GM12874 (cell line): ENCODE data around the gene GPR183.
A peak's percentile ranks its signal among the peaks of the same experiment; 100 is the strongest.

Source experiments
- TF ChIP-seq, protein P1 (sequence below): IDR thresholded peaks from 2 replicates; pipeline ENCODE4 v1.5.1; 2011; ENCODE audit warnings: low read depth, mild to moderate bottlenecking, control low read depth, low read length, moderate library complexity; ENCODE audit not compliant: insufficient read depth

GPR183 gene

DNA sequence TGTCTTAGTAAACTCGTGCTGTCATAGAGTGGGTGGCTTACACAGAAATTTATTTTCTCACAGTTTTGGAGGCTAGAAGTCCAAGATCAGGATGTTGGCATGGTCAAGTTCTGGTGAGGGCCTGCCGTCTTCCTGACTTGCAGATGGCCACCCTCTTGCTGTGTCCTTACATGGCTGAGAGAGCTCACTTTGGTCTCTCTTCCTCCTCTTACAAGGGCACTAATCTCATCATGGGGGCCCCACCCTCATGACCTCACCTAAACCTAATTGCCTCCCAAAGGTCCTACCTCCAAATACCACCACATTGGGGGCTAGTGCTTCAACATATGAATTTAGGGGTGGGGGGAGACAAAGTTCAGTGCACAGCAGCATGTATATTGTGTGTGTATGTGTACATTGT is 34.7 kb downstream of the GPR183 start:
- TF ChIP-seq, protein P1, sequence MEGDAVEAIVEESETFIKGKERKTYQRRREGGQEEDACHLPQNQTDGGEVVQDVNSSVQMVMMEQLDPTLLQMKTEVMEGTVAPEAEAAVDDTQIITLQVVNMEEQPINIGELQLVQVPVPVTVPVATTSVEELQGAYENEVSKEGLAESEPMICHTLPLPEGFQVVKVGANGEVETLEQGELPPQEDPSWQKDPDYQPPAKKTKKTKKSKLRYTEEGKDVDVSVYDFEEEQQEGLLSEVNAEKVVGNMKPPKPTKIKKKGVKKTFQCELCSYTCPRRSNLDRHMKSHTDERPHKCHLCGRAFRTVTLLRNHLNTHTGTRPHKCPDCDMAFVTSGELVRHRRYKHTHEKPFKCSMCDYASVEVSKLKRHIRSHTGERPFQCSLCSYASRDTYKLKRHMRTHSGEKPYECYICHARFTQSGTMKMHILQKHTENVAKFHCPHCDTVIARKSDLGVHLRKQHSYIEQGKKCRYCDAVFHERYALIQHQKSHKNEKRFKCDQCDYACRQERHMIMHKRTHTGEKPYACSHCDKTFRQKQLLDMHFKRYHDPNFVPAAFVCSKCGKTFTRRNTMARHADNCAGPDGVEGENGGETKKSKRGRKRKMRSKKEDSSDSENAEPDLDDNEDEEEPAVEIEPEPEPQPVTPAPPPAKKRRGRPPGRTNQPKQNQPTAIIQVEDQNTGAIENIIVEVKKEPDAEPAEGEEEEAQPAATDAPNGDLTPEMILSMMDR, result no peak

DNA sequence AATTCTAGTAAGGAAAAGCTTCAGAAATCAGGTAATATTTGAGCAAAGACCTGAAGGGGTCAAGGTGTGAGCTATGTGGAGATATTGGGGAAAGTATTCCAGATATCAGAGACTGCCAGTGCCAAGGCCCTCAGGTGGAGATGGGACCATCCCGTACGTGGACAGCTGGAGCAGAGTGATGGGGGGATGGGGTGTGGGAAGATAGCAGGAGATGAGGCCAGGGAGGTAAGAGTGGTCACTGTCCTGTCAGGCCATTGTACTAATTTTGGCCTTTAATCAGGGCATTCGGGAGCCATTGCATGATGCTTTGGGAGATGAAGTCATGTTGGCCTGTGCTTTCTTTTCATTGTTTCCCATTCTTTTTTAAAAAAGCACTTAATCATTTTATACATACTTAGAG is 36.0 kb downstream of the GPR183 start:
- TF ChIP-seq, protein P1, result no peak

DNA sequence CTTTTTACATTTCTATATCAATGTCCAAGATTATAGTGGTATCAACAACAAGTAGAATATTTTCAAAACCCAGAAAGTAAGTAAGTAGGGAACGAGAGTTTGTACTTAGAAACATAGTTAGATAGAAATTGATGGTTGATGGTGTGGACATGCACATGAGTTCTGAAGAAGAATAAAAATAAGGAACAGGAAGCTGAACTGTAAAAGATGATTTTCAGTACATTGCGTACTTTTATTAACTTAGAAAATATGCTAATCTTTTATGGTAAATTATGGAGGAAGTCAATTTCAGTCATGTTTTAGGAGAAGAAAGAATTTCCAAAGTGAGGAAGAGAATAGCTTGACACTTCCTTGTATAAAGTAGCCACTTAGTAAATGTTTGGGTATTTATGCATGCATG is 36.7 kb downstream of the GPR183 start:
- TF ChIP-seq, protein P1, result no peak

DNA sequence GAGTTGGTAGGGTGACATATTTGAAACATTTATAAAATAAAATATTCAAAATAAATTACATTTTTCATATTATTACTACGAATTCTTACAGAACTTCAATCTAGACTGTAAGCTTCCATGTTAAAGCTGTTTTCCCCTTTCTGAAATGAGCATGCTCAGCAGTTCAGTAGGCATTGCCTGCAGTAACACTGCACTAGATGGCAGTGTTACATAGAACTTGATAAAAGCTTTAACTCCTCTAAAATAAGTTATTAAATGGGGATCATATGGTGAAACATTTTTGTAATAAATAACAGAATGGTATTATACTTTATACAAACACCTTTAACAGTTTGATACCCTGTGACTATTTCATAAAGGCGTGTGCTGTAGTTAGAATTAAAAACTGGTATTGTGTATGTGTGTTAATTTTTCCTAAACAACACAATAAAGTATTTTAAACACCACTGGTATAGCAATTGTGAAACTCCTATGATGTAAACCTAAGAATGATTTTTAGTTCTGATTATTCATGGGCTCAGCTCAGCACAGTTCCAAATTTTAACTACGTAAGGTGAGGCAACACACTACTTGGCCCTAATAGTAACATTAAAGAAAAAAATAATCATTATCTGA is 37.5 kb downstream of the GPR183 start:
- TF ChIP-seq, protein P1, result peak; percentile 55; the same call in 1 of the 2 replicates

DNA sequence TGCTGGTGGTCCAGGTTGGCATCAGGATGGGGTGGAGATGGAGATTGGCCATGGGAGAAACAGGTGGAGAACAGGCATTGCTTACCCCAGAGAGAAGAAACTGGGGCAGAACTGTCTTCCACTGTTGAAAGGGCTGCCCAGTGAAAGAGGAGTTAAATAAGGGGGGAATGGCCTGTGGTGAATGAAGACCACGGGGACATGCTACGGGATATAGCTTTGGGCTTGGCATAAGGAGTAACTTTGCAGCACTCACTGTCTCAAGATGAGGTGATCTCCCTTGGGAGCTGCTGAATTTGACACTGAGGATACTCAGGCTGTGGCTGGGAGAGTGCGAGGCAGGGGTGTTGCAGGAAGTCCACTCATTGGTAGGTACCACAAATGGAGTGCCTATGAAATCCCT is 38.4 kb downstream of the GPR183 start:
- TF ChIP-seq, protein P1, result no peak

DNA sequence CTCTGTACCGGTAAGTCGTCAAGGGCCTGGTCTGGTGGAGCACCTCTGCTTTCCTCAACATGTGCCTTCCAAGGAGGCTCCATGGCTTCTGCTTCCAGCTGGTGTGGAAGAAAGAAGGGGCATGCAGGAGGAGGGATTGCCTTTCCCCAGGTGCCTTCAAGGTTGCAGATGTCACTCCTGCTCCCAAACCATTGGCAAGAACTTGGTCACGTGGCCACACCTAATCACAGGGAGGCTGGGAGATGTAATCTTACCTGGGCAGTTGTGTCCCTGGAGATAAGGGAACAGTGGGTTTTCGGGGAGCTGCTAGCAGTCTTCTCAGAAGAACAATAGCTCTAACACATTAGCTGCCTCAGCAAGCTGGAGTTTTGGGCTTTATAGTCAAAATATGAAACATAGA is 39.3 kb downstream of the GPR183 start:
- TF ChIP-seq, protein P1, result no peak

DNA sequence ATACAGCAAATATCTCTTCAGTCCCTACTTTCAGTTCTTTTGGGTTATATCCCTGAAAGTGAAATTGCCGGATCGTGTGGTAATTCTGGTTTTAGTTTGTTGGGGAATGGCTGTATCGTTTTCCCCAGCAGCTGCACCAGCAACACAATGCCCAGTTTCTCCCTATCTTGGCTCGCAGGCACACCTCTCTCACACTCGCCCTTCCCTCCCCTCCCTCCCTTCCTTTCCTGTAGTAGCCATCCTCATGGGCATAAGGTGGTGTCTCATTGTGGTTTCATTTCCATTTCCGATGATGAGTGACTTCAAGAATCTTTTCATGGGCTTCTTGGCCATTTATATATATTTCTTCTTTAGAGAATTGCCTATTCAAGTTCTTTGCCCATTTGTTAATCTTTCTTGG is 40.4 kb downstream of the GPR183 start:
- TF ChIP-seq, protein P1, result no peak
